HCT116 (cell line): ENCODE measurements around the gene KRTAP3-3. TPM values are rescaled to one million over a fixed set of nuclear protein-coding genes. Genes with fewer than 3 reads are reported as not detected.

Experiments
- ATAC-seq: fragments of 200-7000 bp; cut with Tn5 transposase; 2 replicates; pipeline ENCODE4 v1.9.1; 2020; ENCODE audit warnings: mild to moderate bottlenecking, moderate library complexity
- BruUV-seq: library from RNA; stranded (reverse); fragments of 400-500 nt; replicated peaks from 2 replicates; lab custom pipeline; 2021; lab: Mats Ljungman, UMichigan
- CTCF ChIA-PET: fragments of 300-600 bp; sonication (Branson Sonifier 250); formaldehyde crosslinking; loops from one replicate; lab custom pipeline; 2021; ENCODE audit warnings: antibody characterized with exemption; lab: Charles Lee
- POLR2A ChIA-PET: fragments of 300-600, 350-600 bp; sonication (Branson Sonifier 250); formaldehyde crosslinking; loops from one replicate; lab custom pipeline; 2021; ENCODE audit warnings: antibody characterized with exemption; lab: Charles Lee
- RAD21 ChIA-PET, 2 experiments: fragments of 300-600 bp; sonication (Branson Sonifier 250); formaldehyde crosslinking; loops; one replicate each; lab custom pipeline; 2023; ENCODE audit warnings: low total read pairs in 2 of 2; ENCODE audit not compliant: uncharacterized antibody in 2 of 2, unreplicated experiment in 2 of 2, low non-redundant PET in 1 of 2; lab: Charles Lee
- DNase-seq: peaks from one replicate; pipeline ENCODE4 v3.0.0-alpha.2; 2010; ENCODE audit warnings: low read depth, low spot score
- H2AFZ ChIP-seq: fragments of 200-600 bp; shearing (Covaris generic), sonication (generic); 2 replicates; pipeline ENCODE4 v1.6.1; 2017; ENCODE audit warnings: low read depth, mixed run types, mixed read lengths, antibody characterized with exemption, low read length; ENCODE audit not compliant: poor library complexity, severe bottlenecking
- H3K27ac ChIP-seq: 2 replicates; pipeline ENCODE4 v1.5.1; 2012; ENCODE audit warnings: low read depth, low read length
- H3K27me3 ChIP-seq: fragments of 200-600 bp; sonication (generic); 2 replicates; pipeline ENCODE4 v1.6.1; 2016; ENCODE audit warnings: mixed run types, low read length, mixed read lengths; ENCODE audit not compliant: insufficient read depth
- H3K36me3 ChIP-seq, 2 experiments: fragments of 200-500 bp in 1 of 2; fragments of 200-600 bp in 1 of 2; sonication (Bioruptor generic) in 1 of 2; sonication (generic) in 1 of 2; 2 replicates each; pipeline versions ENCODE4 v1.5.1 to v1.6.1; 2014 to 2016; ENCODE audit warnings: low read length in 2 of 2, inconsistent platforms in 1 of 2, mixed read lengths in 1 of 2, mixed run types in 1 of 2; ENCODE audit not compliant: insufficient read depth in 2 of 2, control insufficient read depth in 1 of 2
- H3K4me1 ChIP-seq, 2 experiments: fragments of 200-600 bp in 1 of 2; sonication (generic) in 1 of 2; 2 replicates each; pipeline versions ENCODE4 v1.5.1 to v1.6.1; 2012 to 2017; ENCODE audit warnings: low read length in 2 of 2, inconsistent platforms in 1 of 2, mild to moderate bottlenecking in 1 of 2, mixed read lengths in 1 of 2, mixed run types in 1 of 2, moderate library complexity in 1 of 2; ENCODE audit not compliant: insufficient read depth in 2 of 2, control insufficient read depth in 1 of 2
- H3K4me2 ChIP-seq: fragments of 200-600 bp; sonication (generic); 2 replicates; pipeline ENCODE4 v1.6.1; 2017; ENCODE audit warnings: mixed run types, low read length, mixed read lengths
- H3K4me3 ChIP-seq, 2 experiments: fragments of 200-600 bp in 1 of 2; sonication (generic) in 1 of 2; replicated peaks in 1 of 2; 2 replicates each; pipeline ENCODE4 v1.5.1; 2011 to 2016; ENCODE audit warnings: low read length in 2 of 2, control low read depth in 1 of 2, low read depth in 1 of 2, mild to moderate bottlenecking in 1 of 2, mixed read lengths in 1 of 2, mixed run types in 1 of 2
- H3K79me2 ChIP-seq: fragments of 200-600 bp; sonication (generic); 2 replicates; pipeline ENCODE4 v1.6.1; 2017; ENCODE audit warnings: mild to moderate bottlenecking, mixed run types, low read length, moderate library complexity, mixed read lengths; ENCODE audit not compliant: insufficient read depth
- H3K9ac ChIP-seq: fragments of 200-600 bp; sonication (generic); 2 replicates; pipeline ENCODE4 v1.6.1; 2016; ENCODE audit warnings: low read length, mixed read lengths
- H3K9me2 ChIP-seq: fragments of 200-600 bp; sonication (generic), shearing (Covaris generic); 2 replicates; pipeline ENCODE4 v1.6.1; 2017; ENCODE audit warnings: mixed run types, mild to moderate bottlenecking, moderate library complexity; ENCODE audit not compliant: insufficient read depth
- H3K9me3 ChIP-seq, 2 experiments: fragments of 200-500 bp in 1 of 2; fragments of 200-600 bp in 1 of 2; sonication (Bioruptor generic) in 1 of 2; sonication (generic) in 1 of 2; 2 replicates each; pipeline ENCODE4 v1.6.1; 2014 to 2017; ENCODE audit warnings: low read length in 2 of 2, mixed read lengths in 2 of 2, inconsistent platforms in 1 of 2, low read depth in 1 of 2, mild to moderate bottlenecking in 1 of 2, mixed run types in 1 of 2, moderate library complexity in 1 of 2; ENCODE audit not compliant: control insufficient read depth in 1 of 2, insufficient read depth in 1 of 2
- H4K20me1 ChIP-seq: fragments of 200-600 bp; sonication (generic), shearing (Covaris generic); 2 replicates; pipeline ENCODE4 v1.6.1; 2017; ENCODE audit warnings: mixed run types, mild to moderate bottlenecking, moderate library complexity; ENCODE audit not compliant: insufficient read depth
- CEBPB ChIP-seq: IDR thresholded peaks from 2 replicates; pipeline ENCODE4 v1.6.1; 2012; ENCODE audit warnings: low read depth
- CTCF ChIP-seq, 3 experiments: fragments of 200-600 bp in 1 of 3; sonication (generic) in 1 of 3; IDR thresholded peaks in 2 of 3; conservative IDR thresholded peaks in 1 of 3; 2 replicates each; pipeline ENCODE4 v1.5.1; 2012 to 2017; ENCODE audit warnings: low read depth in 2 of 3, low read length in 2 of 3, antibody characterized with exemption in 1 of 3, borderline replicate concordance in 1 of 3, control low read depth in 1 of 3, mild to moderate bottlenecking in 1 of 3, mixed read lengths in 1 of 3, mixed run types in 1 of 3, moderate library complexity in 1 of 3; ENCODE audit not compliant: insufficient read depth in 1 of 3
- EGR1 ChIP-seq: IDR thresholded peaks from 2 replicates; pipeline ENCODE4 v1.6.1; 2012; ENCODE audit warnings: low read depth
- ELF1 ChIP-seq: IDR thresholded peaks from 2 replicates; pipeline ENCODE4 v1.6.1; 2012; ENCODE audit warnings: low read depth, borderline replicate concordance
- EZH2 ChIP-seq: fragments of 200-600 bp; sonication (generic); IDR thresholded peaks from 2 replicates; pipeline ENCODE4 v1.6.1; 2017; ENCODE audit warnings: antibody characterized with exemption, mixed run types
- EZH2phosphoT487 ChIP-seq: fragments of 200-600 bp; IDR thresholded peaks from 2 replicates; pipeline ENCODE4 v1.6.1; 2018; ENCODE audit warnings: antibody characterized with exemption, borderline replicate concordance
- FOSL1 ChIP-seq: IDR thresholded peaks from 2 replicates; pipeline ENCODE4 v1.6.1; 2012; ENCODE audit warnings: low read depth
- JUND ChIP-seq: IDR thresholded peaks from 2 replicates; pipeline ENCODE4 v1.6.1; 2012
- POLR2A ChIP-seq: IDR thresholded peaks from 2 replicates; pipeline ENCODE4 v1.7.0; 2011; ENCODE audit warnings: borderline replicate concordance; ENCODE audit not compliant: insufficient read depth, insufficient read length; ENCODE audit errors: extremely low read depth
- POLR2AphosphoS5 ChIP-seq: IDR thresholded peaks from 2 replicates; pipeline ENCODE4 v1.6.1; 2011; ENCODE audit warnings: mild to moderate bottlenecking, low read depth, low read length, moderate library complexity
- RAD21 ChIP-seq: IDR thresholded peaks from 2 replicates; pipeline ENCODE4 v1.6.1; 2012; ENCODE audit warnings: low read depth, mild to moderate bottlenecking
- SP1 ChIP-seq: IDR thresholded peaks from 2 replicates; pipeline ENCODE4 v1.6.1; 2012; ENCODE audit warnings: low read depth
- TCF7L2 ChIP-seq: IDR thresholded peaks from 2 replicates; pipeline ENCODE4 v1.7.0; 2011; ENCODE audit warnings: borderline replicate concordance, inconsistent platforms; ENCODE audit not compliant: insufficient read depth, insufficient read length; ENCODE audit errors: extremely low read depth
- YY1 ChIP-seq: IDR thresholded peaks from 2 replicates; pipeline ENCODE4 v1.6.1; 2011; ENCODE audit warnings: low read length, low read depth, moderate library complexity, mild to moderate bottlenecking; ENCODE audit not compliant: insufficient replicate concordance; ENCODE audit errors: extremely low read depth
- ZFX ChIP-seq: fragments of 450-650 bp; IDR thresholded peaks from 2 replicates; pipeline ENCODE4 v1.6.1; 2017
- intact Hi-C: fragments of 100-400 bp; cut with micrococcal nuclease; formaldehyde crosslinking; loops from 2 replicates; pipeline ENCODE4 v1.10.0; 2022
- total RNA-seq: library from RNA; stranded (reverse); gene quantifications from one replicate; pipeline ENCODE4 v1.2.1, GENCODE V29; 2021; ENCODE audit not compliant: unreplicated experiment
- TF ChIP-seq, protein P1 (sequence below): IDR thresholded peaks from 2 replicates; pipeline ENCODE4 v1.6.1; 2012; ENCODE audit warnings: low read depth
- TF ChIP-seq, protein P2 (sequence below): IDR thresholded peaks from 2 replicates; pipeline ENCODE4 v1.6.1; 2011; ENCODE audit warnings: mild to moderate bottlenecking, low read length, moderate library complexity; ENCODE audit not compliant: insufficient replicate concordance; ENCODE audit errors: extremely low read depth

The KRTAP3-3 gene
- total RNA-seq, 1 experiment from 2014 or later: not detected

DNA sequence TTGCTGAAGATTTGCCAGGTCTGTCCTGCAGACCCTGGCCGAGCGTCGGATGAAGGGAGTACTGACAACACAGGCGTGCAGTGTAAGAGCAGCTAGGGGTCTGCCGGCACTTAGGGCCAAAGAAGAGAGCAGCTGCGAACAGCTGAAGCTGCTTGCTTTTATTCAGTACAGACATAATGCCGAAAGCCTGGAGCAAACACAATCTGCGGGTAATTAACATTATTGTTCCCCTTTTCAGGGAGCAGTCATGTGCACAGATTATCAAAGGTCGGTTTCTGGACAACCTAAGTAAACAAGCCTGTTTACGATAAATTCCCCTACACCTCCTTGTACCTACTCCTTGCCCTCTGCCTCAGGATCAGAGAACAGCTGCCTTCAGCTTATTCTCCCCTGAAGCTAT lies 44.5 kb downstream of the KRTAP3-3 start:
- Histone ChIP-seq H3K4me2 (peak overlapping the region; percentile 28), H3K4me1 (peaks cover 58 to 96% of the 10 kb centered on the region in 2 experiments), H3K27ac (peak overlapping the region; percentile 99)
- POLR2A ChIA-PET: interaction anchor here (0.7 to 1.1 kb wide), 2 partner anchors 8 to 373 kb away, joined by 3 to 4 read pairs; no protein-coding TSS in a partner anchor
- intact Hi-C loops: no loop called here
- TF ChIP-seq POLR2AphosphoS5 (no peak), CTCF (IDR thresholded peaks at IDR 0.05 in 2 of 3, conservative IDR thresholded peaks at IDR 0.05 in 1 of 3; ENCODE audit: borderline replicate concordance in 1 of 3, insufficient read depth in 1 of 3, low read depth in 2 of 3, low read length in 2 of 3) (no peak), SP1 (no peak), TCF7L2 (no peak), EGR1 (no peak), EZH2 (no peak), EZH2phosphoT487 (no peak), POLR2A (no peak), ELF1 (no peak), FOSL1 (no peak), RAD21 (no peak), YY1 (no peak), ZFX (no peak), CEBPB (no peak), JUND (no peak)
- TF ChIP-seq, protein P1, sequence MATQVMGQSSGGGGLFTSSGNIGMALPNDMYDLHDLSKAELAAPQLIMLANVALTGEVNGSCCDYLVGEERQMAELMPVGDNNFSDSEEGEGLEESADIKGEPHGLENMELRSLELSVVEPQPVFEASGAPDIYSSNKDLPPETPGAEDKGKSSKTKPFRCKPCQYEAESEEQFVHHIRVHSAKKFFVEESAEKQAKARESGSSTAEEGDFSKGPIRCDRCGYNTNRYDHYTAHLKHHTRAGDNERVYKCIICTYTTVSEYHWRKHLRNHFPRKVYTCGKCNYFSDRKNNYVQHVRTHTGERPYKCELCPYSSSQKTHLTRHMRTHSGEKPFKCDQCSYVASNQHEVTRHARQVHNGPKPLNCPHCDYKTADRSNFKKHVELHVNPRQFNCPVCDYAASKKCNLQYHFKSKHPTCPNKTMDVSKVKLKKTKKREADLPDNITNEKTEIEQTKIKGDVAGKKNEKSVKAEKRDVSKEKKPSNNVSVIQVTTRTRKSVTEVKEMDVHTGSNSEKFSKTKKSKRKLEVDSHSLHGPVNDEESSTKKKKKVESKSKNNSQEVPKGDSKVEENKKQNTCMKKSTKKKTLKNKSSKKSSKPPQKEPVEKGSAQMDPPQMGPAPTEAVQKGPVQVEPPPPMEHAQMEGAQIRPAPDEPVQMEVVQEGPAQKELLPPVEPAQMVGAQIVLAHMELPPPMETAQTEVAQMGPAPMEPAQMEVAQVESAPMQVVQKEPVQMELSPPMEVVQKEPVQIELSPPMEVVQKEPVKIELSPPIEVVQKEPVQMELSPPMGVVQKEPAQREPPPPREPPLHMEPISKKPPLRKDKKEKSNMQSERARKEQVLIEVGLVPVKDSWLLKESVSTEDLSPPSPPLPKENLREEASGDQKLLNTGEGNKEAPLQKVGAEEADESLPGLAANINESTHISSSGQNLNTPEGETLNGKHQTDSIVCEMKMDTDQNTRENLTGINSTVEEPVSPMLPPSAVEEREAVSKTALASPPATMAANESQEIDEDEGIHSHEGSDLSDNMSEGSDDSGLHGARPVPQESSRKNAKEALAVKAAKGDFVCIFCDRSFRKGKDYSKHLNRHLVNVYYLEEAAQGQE: no peak
- TF ChIP-seq, protein P2, sequence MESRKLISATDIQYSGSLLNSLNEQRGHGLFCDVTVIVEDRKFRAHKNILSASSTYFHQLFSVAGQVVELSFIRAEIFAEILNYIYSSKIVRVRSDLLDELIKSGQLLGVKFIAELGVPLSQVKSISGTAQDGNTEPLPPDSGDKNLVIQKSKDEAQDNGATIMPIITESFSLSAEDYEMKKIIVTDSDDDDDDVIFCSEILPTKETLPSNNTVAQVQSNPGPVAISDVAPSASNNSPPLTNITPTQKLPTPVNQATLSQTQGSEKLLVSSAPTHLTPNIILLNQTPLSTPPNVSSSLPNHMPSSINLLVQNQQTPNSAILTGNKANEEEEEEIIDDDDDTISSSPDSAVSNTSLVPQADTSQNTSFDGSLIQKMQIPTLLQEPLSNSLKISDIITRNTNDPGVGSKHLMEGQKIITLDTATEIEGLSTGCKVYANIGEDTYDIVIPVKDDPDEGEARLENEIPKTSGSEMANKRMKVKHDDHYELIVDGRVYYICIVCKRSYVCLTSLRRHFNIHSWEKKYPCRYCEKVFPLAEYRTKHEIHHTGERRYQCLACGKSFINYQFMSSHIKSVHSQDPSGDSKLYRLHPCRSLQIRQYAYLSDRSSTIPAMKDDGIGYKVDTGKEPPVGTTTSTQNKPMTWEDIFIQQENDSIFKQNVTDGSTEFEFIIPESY: no peak
- TF ChIP-seq, all 23 proteins: peak for 0
- ChIA-PET RAD21 (no interaction called here), CTCF (no interaction called here)
- peak overlapping the region; percentile 63 for H3K9ac ChIP-seq
- BruUV-seq: no TSS peak
- DNase-seq (no peak), ATAC-seq (no peak)
- H3K4me3 ChIP-seq: no peak overlapping the region
- 0 out of 4 replicates have a peak, but pooled peaks cover 0 to 4% of the 10 kb centered on the region in 2 experiments for H3K36me3 ChIP-seq
- H3K9me2 ChIP-seq: no peaks in the 10 kb centered on the region
- H2AFZ ChIP-seq: no peak overlapping the region
- H3K79me2 ChIP-seq: no peaks in the 10 kb centered on the region
- no peaks in the 10 kb centered on the region for H3K27me3 ChIP-seq
- H3K9me3 ChIP-seq: peaks cover 0 to 3% of the 10 kb centered on the region in 2 experiments; a peak in 1 of 4 replicates
- no peaks in the 10 kb centered on the region for H4K20me1 ChIP-seq
